ENCODE data around the gene CACNA1D. TPM values are rescaled to one million over a fixed set of nuclear protein-coding genes. Genes with fewer than 3 reads are reported as not detected.

Gene CACNA1D
- total RNA-seq, 1 donor from 2014 or later, result 2.8 TPM

DNA sequence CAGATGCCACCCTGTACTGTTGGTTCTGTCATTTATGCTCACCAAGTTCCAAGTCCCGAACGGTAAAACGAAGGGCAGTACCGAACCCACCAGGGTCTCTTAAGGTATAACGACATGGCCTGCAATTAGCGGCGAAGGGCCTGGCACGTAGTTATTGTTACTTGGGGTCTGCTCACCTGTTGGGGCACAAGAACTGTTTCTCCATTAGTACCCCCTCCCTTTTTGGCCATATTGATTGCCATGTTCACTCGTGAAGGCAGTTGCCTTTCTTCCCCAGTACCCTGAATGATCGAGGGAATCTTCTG lies 352.4 kb downstream of the CACNA1D start:
- Mint-ChIP-seq H3K27me3 (ENCODE audit: low read depth) (peaks cover 34% of the 10 kb centered on the region), H3K9me3 (no peaks in the 10 kb centered on the region), H3K4me1 (peaks cover 17% of the 10 kb centered on the region), H3K4me3 (peak overlapping the region; percentile 60), H3K36me3 (no peaks in the 10 kb centered on the region), H3K27ac (no peak overlapping the region)
- TF ChIP-seq, protein P1, sequence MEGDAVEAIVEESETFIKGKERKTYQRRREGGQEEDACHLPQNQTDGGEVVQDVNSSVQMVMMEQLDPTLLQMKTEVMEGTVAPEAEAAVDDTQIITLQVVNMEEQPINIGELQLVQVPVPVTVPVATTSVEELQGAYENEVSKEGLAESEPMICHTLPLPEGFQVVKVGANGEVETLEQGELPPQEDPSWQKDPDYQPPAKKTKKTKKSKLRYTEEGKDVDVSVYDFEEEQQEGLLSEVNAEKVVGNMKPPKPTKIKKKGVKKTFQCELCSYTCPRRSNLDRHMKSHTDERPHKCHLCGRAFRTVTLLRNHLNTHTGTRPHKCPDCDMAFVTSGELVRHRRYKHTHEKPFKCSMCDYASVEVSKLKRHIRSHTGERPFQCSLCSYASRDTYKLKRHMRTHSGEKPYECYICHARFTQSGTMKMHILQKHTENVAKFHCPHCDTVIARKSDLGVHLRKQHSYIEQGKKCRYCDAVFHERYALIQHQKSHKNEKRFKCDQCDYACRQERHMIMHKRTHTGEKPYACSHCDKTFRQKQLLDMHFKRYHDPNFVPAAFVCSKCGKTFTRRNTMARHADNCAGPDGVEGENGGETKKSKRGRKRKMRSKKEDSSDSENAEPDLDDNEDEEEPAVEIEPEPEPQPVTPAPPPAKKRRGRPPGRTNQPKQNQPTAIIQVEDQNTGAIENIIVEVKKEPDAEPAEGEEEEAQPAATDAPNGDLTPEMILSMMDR (IDR thresholded peaks at IDR 0.05; ENCODE audit: unreplicated experiment), result no peak
- DNase-seq (ENCODE audit: low spot score in 2 of 2, unreplicated experiment in 2 of 2), result no peak

DNA sequence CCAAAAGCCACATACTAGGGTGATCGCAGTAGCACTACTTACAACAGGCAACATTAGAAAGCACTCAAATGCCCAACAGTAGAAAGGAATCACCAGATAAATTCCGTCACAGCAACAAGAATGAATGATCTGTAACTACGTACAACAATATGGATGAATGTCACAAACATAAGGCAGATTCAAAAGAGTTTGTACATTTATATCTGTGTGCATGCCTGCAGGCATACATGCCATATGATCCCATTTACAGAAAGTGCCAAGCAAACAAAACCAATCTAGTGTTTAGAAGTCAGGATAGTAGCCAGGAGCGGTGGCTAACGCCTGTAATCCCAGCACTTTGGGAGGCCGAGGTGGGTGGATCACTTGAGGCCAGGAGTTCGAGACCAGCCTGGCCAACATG lies 355.5 kb downstream of the CACNA1D start:
- no peak for DNase-seq (ENCODE audit: low spot score in 2 of 2, unreplicated experiment in 2 of 2)
- Mint-ChIP-seq H3K4me3 (no peak overlapping the region), H3K4me1 (peaks cover 4% of the 10 kb centered on the region), H3K27me3 (ENCODE audit: low read depth) (peaks cover 29% of the 10 kb centered on the region), H3K27ac (no peak overlapping the region), H3K36me3 (no peaks in the 10 kb centered on the region), H3K9me3 (no peaks in the 10 kb centered on the region)
- TF ChIP-seq, protein P1 (IDR thresholded peaks at IDR 0.05; ENCODE audit: unreplicated experiment), result no peak

DNA sequence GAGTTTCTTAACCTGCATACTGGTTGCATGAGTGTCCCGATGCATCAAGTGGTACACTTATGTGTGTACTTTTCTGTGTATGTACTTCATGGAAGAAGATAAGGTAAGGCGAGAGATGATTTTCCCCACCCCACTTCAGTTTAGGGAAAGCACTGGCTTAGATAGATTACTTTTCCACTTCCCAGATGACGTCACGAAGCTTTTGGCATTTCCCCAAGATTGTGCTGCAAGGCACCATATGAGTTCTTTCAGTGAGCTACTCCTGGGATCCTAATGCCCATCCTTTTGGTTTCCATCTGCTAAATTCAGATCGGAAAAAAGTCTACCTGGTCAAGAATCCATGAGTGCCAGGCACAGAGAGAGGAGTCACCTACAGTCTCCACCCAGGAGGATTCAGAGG lies 356.5 kb downstream of the CACNA1D start:
- Mint-ChIP-seq H3K4me1 (peaks cover 4% of the 10 kb centered on the region), H3K36me3 (no peaks in the 10 kb centered on the region), H3K27me3 (ENCODE audit: low read depth) (peaks cover 25% of the 10 kb centered on the region), H3K9me3 (no peaks in the 10 kb centered on the region), H3K27ac (no peak overlapping the region), H3K4me3 (no peak overlapping the region)
- DNase-seq (ENCODE audit: low spot score in 2 of 2, unreplicated experiment in 2 of 2), result peak in 1 of 2 experiments; percentile 66
- TF ChIP-seq, protein P1 (IDR thresholded peaks at IDR 0.05; ENCODE audit: unreplicated experiment), result no peak

DNA sequence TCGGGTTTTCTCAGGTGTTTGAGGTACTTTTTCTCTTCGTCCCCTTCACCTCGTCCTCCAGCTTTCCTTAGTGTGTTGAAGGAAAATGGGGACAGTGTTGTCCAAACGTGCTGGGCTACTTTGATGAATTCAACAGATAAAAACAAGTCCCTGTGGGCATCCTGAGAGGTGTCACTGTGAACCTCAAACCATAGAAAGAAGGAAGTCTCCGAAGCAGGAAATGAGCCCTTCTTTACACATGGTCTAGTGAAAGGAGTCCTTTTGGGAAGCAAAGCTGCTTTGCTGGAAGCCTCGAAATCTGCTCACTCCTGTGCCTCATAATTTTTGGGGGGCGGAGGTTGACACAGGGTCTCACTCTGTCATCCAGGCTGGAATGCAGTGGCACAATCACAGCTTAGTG lies 362.6 kb downstream of the CACNA1D start:
- no peak for DNase-seq (ENCODE audit: low spot score in 2 of 2, unreplicated experiment in 2 of 2)
- Mint-ChIP-seq H3K9me3 (no peaks in the 10 kb centered on the region), H3K36me3 (peaks cover 14% of the 10 kb centered on the region), H3K4me3 (no peak overlapping the region), H3K4me1 (no peaks in the 10 kb centered on the region), H3K27me3 (ENCODE audit: low read depth) (no peaks in the 10 kb centered on the region), H3K27ac (no peak overlapping the region)
- TF ChIP-seq, protein P1 (IDR thresholded peaks at IDR 0.05; ENCODE audit: unreplicated experiment), result no peak

DNA sequence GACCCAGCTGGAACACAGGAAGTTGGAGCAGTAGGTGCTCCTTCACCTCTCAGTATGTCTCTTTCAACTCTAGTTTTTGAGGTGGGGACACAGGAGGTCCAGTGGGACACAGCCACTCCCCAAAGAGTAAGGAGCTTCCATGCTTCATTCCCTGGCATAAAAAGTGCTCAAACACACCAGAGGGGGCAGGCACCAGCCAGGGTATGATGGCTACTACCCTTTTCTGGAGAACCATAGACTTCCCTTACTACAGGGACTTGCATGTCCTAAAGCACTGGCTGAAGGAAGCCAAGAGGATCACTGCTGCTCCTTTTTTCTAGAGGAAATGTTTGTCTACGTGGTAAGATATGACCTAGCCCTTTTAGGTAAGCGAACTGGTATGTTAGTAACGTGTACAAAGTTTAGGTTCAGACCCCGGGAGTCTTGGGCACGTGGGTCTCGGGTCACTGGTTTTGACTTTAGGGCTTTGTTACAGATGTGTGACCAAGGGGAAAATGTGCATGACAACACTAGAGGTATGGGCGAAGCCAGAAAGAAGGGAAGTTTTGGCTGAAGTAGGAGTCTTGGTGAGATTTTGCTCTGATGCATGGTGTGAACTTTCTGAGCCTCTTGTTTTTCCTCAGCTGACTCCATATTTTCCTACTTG lies 363.8 kb downstream of the CACNA1D start:
- Mint-ChIP-seq H3K4me3 (no peak overlapping the region), H3K36me3 (peaks cover 25% of the 10 kb centered on the region), H3K27ac (no peak overlapping the region), H3K9me3 (no peaks in the 10 kb centered on the region), H3K27me3 (ENCODE audit: low read depth) (no peaks in the 10 kb centered on the region), H3K4me1 (no peaks in the 10 kb centered on the region)
- no peak for DNase-seq (ENCODE audit: low spot score in 2 of 2, unreplicated experiment in 2 of 2)
- TF ChIP-seq, protein P1 (IDR thresholded peaks at IDR 0.05; ENCODE audit: unreplicated experiment), result no peak

DNA sequence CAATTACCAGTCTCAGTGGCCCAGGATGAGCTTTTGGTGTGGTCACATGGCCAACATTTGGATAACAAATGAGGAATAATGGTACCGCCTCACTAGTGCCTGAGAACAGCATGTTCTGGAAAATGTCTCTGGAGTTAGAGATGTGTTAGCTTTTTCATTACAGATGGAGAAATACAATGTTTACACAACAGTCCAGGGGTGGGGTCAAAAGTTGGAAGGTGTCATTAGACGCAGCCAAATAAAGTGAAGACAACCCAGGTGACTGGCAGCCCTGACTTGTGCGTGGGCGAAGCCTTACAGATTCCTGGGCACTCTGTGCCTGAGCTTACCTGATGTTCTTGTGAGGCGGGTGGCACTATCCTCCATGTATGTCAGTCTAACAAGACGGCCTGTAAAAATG lies 364.8 kb downstream of the CACNA1D start:
- Mint-ChIP-seq H3K9me3 (no peaks in the 10 kb centered on the region), H3K4me1 (no peaks in the 10 kb centered on the region), H3K4me3 (no peak overlapping the region), H3K27ac (no peak overlapping the region), H3K36me3 (peaks cover 29% of the 10 kb centered on the region), H3K27me3 (ENCODE audit: low read depth) (no peaks in the 10 kb centered on the region)
- no peak for DNase-seq (ENCODE audit: low spot score in 2 of 2, unreplicated experiment in 2 of 2)
- TF ChIP-seq, protein P1 (IDR thresholded peaks at IDR 0.05; ENCODE audit: unreplicated experiment), result no peak
